Endothelial cell of umbilical vein (primary cell): ENCODE measurements around the gene PDCD2L. TPM values are rescaled to one million over a fixed set of nuclear protein-coding genes. Genes with fewer than 3 reads are reported as not detected.

ENCODE experiments used
- BruUV-seq: library from RNA; stranded (reverse); fragments of 400-500 nt; replicated peaks from 2 replicates; lab custom pipeline; 2021; lab: Mats Ljungman, UMichigan
- CTCF ChIA-PET: fragments of 300-600, 350-600 bp; sonication (Branson Sonifier 250); formaldehyde crosslinking; loops from one replicate; lab custom pipeline; 2021; ENCODE audit warnings: antibody characterized with exemption, inconsistent platforms; lab: Charles Lee
- POLR2A ChIA-PET: fragments of 300-600, 350-600 bp; sonication (Branson Sonifier 250); formaldehyde crosslinking; loops from one replicate; lab custom pipeline; 2021; ENCODE audit warnings: antibody characterized with exemption, inconsistent platforms; lab: Charles Lee
- DNase-seq: peaks from one replicate; pipeline ENCODE4 v3.0.0-alpha.2; 2011; ENCODE audit warnings: low read depth, low spot score
- FAIRE-seq: peaks from 2 replicates; lab custom pipeline; 2011; peaks lifted over from hg19 to GRCh38; lab: Jason Lieb, UNC
- H2AFZ ChIP-seq: 2 replicates; pipeline ENCODE4 v1.6.0; 2012; ENCODE audit warnings: low read depth, low read length, control low read depth, inconsistent platforms
- H3K27ac ChIP-seq: 2 replicates; pipeline ENCODE4 v1.5.1; 2011; ENCODE audit warnings: low read depth, mild to moderate bottlenecking, control low read depth, low read length, moderate library complexity; ENCODE audit not compliant: insufficient read depth
- H3K27me3 ChIP-seq, 2 experiments: 2 replicates each; pipeline versions ENCODE4 v1.6.0 to v1.6.1; 2011; ENCODE audit warnings: low read length in 2 of 2, mixed read lengths in 1 of 2; ENCODE audit not compliant: control insufficient read depth in 2 of 2, insufficient read depth in 2 of 2
- H3K36me3 ChIP-seq, 2 experiments: 2 replicates in 1 of 2; 3 replicates in 1 of 2; pipeline ENCODE4 v1.5.1; 2011; ENCODE audit warnings: low read length in 2 of 2, mild to moderate bottlenecking in 1 of 2, moderate library complexity in 1 of 2; ENCODE audit not compliant: control insufficient read depth in 2 of 2, insufficient read depth in 2 of 2; ENCODE audit errors: extremely low read depth in 1 of 2
- H3K4me1 ChIP-seq: 3 replicates; pipeline ENCODE4 v1.5.1; 2011; ENCODE audit warnings: mild to moderate bottlenecking, low read length; ENCODE audit not compliant: control insufficient read depth, insufficient read depth; ENCODE audit errors: extremely low read depth
- H3K4me2 ChIP-seq: 2 replicates; pipeline ENCODE4 v1.6.1; 2011; ENCODE audit warnings: low read length, control low read depth, mixed read lengths; ENCODE audit not compliant: insufficient read depth
- H3K4me3 ChIP-seq, 3 experiments: fragments of 200-600 bp in 1 of 3; sonication (generic), shearing (Covaris generic) in 1 of 3; replicated peaks in 1 of 3; 2 replicates each; pipeline ENCODE4 v1.5.1; 2011 to 2016; ENCODE audit warnings: control low read depth in 3 of 3, low read length in 3 of 3, mild to moderate bottlenecking in 2 of 3, inconsistent platforms in 1 of 3, low read depth in 1 of 3, moderate library complexity in 1 of 3; ENCODE audit not compliant: insufficient read depth in 1 of 3
- H3K79me2 ChIP-seq: 2 replicates; pipeline ENCODE4 v1.6.0; 2012; ENCODE audit warnings: low read length, inconsistent platforms; ENCODE audit not compliant: control insufficient read depth, insufficient read depth
- H3K9ac ChIP-seq: replicated peaks from 2 replicates; pipeline ENCODE3; 2011; ENCODE audit warnings: low read length, control low read depth; ENCODE audit not compliant: insufficient read depth; ENCODE audit errors: extremely low read depth
- H3K9me1 ChIP-seq: replicated peaks from 3 replicates; pipeline ENCODE4 v1.6.0; 2011; ENCODE audit warnings: mild to moderate bottlenecking, low read length; ENCODE audit not compliant: control insufficient read depth, insufficient read depth; ENCODE audit errors: extremely low read depth
- H3K9me3 ChIP-seq: replicated peaks from 2 replicates; pipeline ENCODE4 v1.5.1; 2012; ENCODE audit warnings: low read length, inconsistent platforms; ENCODE audit not compliant: control insufficient read depth, insufficient read depth
- H4K20me1 ChIP-seq: replicated peaks from 2 replicates; pipeline ENCODE3; 2011; ENCODE audit warnings: mild to moderate bottlenecking, low read length; ENCODE audit not compliant: control insufficient read depth, insufficient read depth; ENCODE audit errors: extremely low read depth
- EZH2 ChIP-seq: IDR thresholded peaks from 2 replicates; pipeline ENCODE4 v1.6.1; 2012; ENCODE audit warnings: borderline replicate concordance, low read depth, mild to moderate bottlenecking, moderate library complexity, low read length, inconsistent platforms; ENCODE audit not compliant: severe bottlenecking
- FOS ChIP-seq: IDR thresholded peaks from 2 replicates; pipeline ENCODE4 v1.6.1; 2011; ENCODE audit warnings: mild to moderate bottlenecking, low read length, moderate library complexity, borderline replicate concordance; ENCODE audit not compliant: insufficient read depth
- GATA2 ChIP-seq: IDR thresholded peaks from 2 replicates; pipeline ENCODE4 v1.7.0; 2011; ENCODE audit warnings: low read depth, mild to moderate bottlenecking, moderate library complexity, mixed read lengths, low read length; ENCODE audit not compliant: insufficient read length, insufficient read depth
- JUN ChIP-seq: IDR thresholded peaks from 2 replicates; pipeline ENCODE4 v1.6.1; 2011; ENCODE audit warnings: borderline replicate concordance, low read depth; ENCODE audit not compliant: insufficient read length, insufficient read depth
- MAX ChIP-seq: IDR thresholded peaks from 2 replicates; pipeline ENCODE4 v1.6.1; 2011; ENCODE audit not compliant: insufficient read depth, insufficient read length
- MYC ChIP-seq: IDR thresholded peaks from one replicate; pipeline ENCODE4 v1.6.1; 2011; ENCODE audit warnings: mild to moderate bottlenecking, low read depth, low read length
- POLR2A ChIP-seq: IDR thresholded peaks from 2 replicates; pipeline ENCODE4 v1.6.1; 2012; ENCODE audit warnings: low read depth, mild to moderate bottlenecking, control low read depth, low read length
- POLR2AphosphoS5 ChIP-seq: IDR thresholded peaks from 2 replicates; pipeline ENCODE4 v1.6.1; 2012; ENCODE audit warnings: low read depth, mild to moderate bottlenecking, control low read depth, low read length, moderate library complexity; ENCODE audit not compliant: insufficient read depth
- dilution Hi-C: fragments of 300-500 bp; cut with MboI; formaldehyde crosslinking; loops from one replicate; pipeline ENCODE4 v1.15.0; 2019; ENCODE audit warnings: low sequenced_read_pairs; ENCODE audit not compliant: extremely low pct_ligation_motif_present
- intact Hi-C: fragments of 100-400 bp; cut with micrococcal nuclease; formaldehyde crosslinking; loops from one replicate; pipeline ENCODE4 v1.10.0; 2022
- polyA plus RNA-seq, 4 experiments: library from polyadenylated mRNA; depleted of rRNA in 3 of 4; stranded (reverse) in 3 of 4; unstranded in 1 of 4; fragments of >200 nt; gene quantifications; 2 replicates each; pipeline versions ENCODE4 v1.2.1 to v1.2.3, GENCODE V29; 2011 to 2012; ENCODE audit warnings: missing spikeins in 1 of 4
- total RNA-seq: library from RNA; stranded (reverse); gene quantifications from 2 replicates; pipeline ENCODE4 v1.2.3, GENCODE V29; 2021
- TF ChIP-seq, protein P1 (sequence below), 2 donors: IDR thresholded peaks; 1 replicate in 1 of 2; 2 replicates in 1 of 2; pipeline ENCODE4 v1.5.1; 2011; ENCODE audit warnings: low read length in 2 of 2, mild to moderate bottlenecking in 2 of 2, moderate library complexity in 2 of 2, control low read depth in 1 of 2, inconsistent platforms in 1 of 2, low read depth in 1 of 2; ENCODE audit not compliant: insufficient read depth in 1 of 2; ENCODE audit errors: extremely low read depth in 1 of 2

PDCD2L gene
- total and polyA plus RNA-seq, 2 donors (not counting 3 experiments of a cell fraction or from before 2014, with no cell fraction given), result 12.4 to 20.3 TPM

- H3K36me3 ChIP-seq, result peaks cover 34 to 41% of the 10 kb centered on the region in 2 experiments
- FAIRE-seq (no peak), DNase-seq (no peak)
- BruUV-seq, result no TSS peak
- H3K27ac ChIP-seq, result no peak overlapping the region
- no peaks in the 10 kb centered on the region for H3K27me3 ChIP-seq
- no peak overlapping the region for H3K9ac ChIP-seq
- no peak overlapping the region for H3K4me2 ChIP-seq
- POLR2A ChIA-PET, result no interaction called here
- dilution Hi-C loops, result no loop called here
- TF ChIP-seq GATA2, result no peak
- no peak for TF ChIP-seq FOS
- TF ChIP-seq POLR2AphosphoS5, result no peak
- TF ChIP-seq, protein P1, sequence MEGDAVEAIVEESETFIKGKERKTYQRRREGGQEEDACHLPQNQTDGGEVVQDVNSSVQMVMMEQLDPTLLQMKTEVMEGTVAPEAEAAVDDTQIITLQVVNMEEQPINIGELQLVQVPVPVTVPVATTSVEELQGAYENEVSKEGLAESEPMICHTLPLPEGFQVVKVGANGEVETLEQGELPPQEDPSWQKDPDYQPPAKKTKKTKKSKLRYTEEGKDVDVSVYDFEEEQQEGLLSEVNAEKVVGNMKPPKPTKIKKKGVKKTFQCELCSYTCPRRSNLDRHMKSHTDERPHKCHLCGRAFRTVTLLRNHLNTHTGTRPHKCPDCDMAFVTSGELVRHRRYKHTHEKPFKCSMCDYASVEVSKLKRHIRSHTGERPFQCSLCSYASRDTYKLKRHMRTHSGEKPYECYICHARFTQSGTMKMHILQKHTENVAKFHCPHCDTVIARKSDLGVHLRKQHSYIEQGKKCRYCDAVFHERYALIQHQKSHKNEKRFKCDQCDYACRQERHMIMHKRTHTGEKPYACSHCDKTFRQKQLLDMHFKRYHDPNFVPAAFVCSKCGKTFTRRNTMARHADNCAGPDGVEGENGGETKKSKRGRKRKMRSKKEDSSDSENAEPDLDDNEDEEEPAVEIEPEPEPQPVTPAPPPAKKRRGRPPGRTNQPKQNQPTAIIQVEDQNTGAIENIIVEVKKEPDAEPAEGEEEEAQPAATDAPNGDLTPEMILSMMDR (IDR thresholded peaks at IDR 0.05; ENCODE audit: extremely low read depth in 1 of 2, insufficient read depth in 1 of 2, low read depth in 1 of 2, low read length in 2 of 2), result no peak
- no peak for TF ChIP-seq MYC
- no peak for TF ChIP-seq MAX
- no peak for TF ChIP-seq JUN
- no peak for TF ChIP-seq EZH2
- TF ChIP-seq POLR2A, result no peak
- no peaks in the 10 kb centered on the region for H3K9me3 ChIP-seq
- H3K4me1 ChIP-seq, result no peaks in the 10 kb centered on the region
- H4K20me1 ChIP-seq, result no peaks in the 10 kb centered on the region
- no peak overlapping the region for H2AFZ ChIP-seq
- no peak overlapping the region for H3K4me3 ChIP-seq
- peaks cover 42% of the 10 kb centered on the region for H3K79me2 ChIP-seq
- CTCF ChIA-PET, result no interaction called here
- intact Hi-C loops, result no loop called here
- H3K9me1 ChIP-seq, result no peaks in the 10 kb centered on the region
Observed at GRCh38 chr19:34459614-34460013, 55.4 kb downstream of the PDCD2L start.
